NT2/D1 (cell line): ENCODE data around the gene SFXN2.

ENCODE experiments used
- DNase-seq: peaks from one replicate; pipeline ENCODE4 v3.0.0-alpha.2; 2011; ENCODE audit warnings: low read depth, low spot score
- H3K27me3 ChIP-seq: 2 replicates; pipeline ENCODE4 v1.6.0; 2011; ENCODE audit warnings: mild to moderate bottlenecking; ENCODE audit not compliant: insufficient read length, insufficient read depth
- H3K36me3 ChIP-seq: 2 replicates; pipeline ENCODE4 v1.6.1; 2011; ENCODE audit warnings: mild to moderate bottlenecking, low read length, mixed read lengths; ENCODE audit not compliant: insufficient read depth, insufficient read length
- H3K4me1 ChIP-seq: 2 replicates; pipeline ENCODE4 v1.5.1; 2011; ENCODE audit not compliant: insufficient read depth, insufficient read length
- H3K4me3 ChIP-seq: 2 replicates; pipeline ENCODE4 v1.5.1; 2011; ENCODE audit warnings: low read depth; ENCODE audit not compliant: insufficient read length
- H3K9ac ChIP-seq: 2 replicates; pipeline ENCODE4 v1.6.0; 2011; ENCODE audit warnings: low read depth; ENCODE audit not compliant: insufficient read length
- H3K9me3 ChIP-seq: 2 replicates; pipeline ENCODE4 v1.5.1; 2011; ENCODE audit warnings: mild to moderate bottlenecking, low read length; ENCODE audit not compliant: insufficient read depth
- SUZ12 ChIP-seq: IDR thresholded peaks from 2 replicates; pipeline ENCODE4 v1.6.1; 2011; ENCODE audit not compliant: insufficient read length, insufficient read depth; ENCODE audit errors: extremely low read depth
- YY1 ChIP-seq: IDR thresholded peaks from 2 replicates; pipeline ENCODE4 v1.6.1; 2011; ENCODE audit not compliant: insufficient read length, insufficient read depth
- ZNF274 ChIP-seq: IDR thresholded peaks from 2 replicates; pipeline ENCODE4 v1.6.1; 2011; ENCODE audit warnings: mild to moderate bottlenecking, low read depth, low read length

The SFXN2 gene

DNA sequence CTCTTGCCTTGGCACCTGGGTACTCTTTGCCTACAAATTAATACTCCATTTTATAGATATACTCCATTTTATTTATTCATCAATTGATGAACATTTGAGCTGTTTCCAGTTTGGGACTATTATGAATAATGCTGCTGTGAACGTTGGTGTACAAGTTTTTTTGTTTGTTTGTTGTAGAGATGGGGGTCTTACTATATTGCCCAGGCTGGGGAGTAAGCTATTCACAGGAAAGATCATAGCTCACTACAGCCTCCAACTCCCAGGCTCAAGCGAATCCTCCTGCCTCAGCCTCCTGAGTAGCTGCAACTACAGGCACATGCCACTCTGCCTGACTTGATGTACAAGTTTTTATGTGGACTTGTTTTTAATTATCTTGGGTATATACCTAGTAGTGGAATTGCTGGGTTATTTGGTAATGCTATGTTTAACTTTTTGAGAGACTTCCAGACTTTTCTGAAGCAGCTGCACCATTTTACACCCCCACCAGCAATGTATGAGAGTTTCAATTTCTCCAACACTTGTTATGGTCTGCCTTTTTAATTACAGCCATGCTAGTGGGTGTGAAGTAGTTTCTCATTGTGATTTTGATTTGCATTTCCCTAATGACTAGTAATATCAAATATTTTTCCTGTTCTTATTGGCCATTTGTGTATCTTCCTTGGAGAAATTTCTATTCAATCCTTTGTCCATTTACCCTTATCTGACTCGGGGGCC, 45.2 kb downstream of the SFXN2 start:
- no peak for DNase-seq
- H3K27me3 ChIP-seq: no peaks in the 10 kb centered on the region
- H3K4me3 ChIP-seq: no peak overlapping the region
- no peaks in the 10 kb centered on the region for H3K9me3 ChIP-seq
- peaks cover 2% of the 10 kb centered on the region for H3K4me1 ChIP-seq
- no peak overlapping the region for H3K9ac ChIP-seq
- no peaks in the 10 kb centered on the region for H3K36me3 ChIP-seq
- TF ChIP-seq YY1 (no peak), ZNF274 (no peak), SUZ12 (no peak)

DNA sequence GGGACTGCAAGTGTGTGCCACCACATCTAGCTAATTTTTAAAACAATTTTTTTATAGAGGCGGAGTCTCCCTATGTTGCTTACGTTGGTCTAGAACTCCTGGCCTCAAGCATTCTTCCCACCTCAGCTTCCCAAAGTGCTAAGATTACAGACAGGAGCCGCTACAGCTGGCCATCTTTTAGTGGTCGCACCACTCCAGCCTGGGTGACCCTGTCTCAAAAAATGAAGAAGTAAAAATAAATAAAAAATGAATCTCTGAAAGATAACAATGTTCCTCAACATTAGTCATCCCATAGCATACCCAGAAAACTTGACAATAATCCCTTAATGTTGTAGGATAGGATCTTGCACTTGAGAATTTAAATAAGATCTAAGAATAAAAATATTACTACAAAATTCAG, 47.5 kb downstream of the SFXN2 start:
- Histone ChIP-seq H3K9ac (no peak overlapping the region), H3K4me3 (no peak overlapping the region), H3K4me1 (peaks cover 2% of the 10 kb centered on the region), H3K9me3 (no peaks in the 10 kb centered on the region), H3K27me3 (no peaks in the 10 kb centered on the region), H3K36me3 (no peaks in the 10 kb centered on the region)
- no peak for TF ChIP-seq YY1
- no peak for TF ChIP-seq ZNF274
- TF ChIP-seq SUZ12: no peak
- DNase-seq: no peak

DNA sequence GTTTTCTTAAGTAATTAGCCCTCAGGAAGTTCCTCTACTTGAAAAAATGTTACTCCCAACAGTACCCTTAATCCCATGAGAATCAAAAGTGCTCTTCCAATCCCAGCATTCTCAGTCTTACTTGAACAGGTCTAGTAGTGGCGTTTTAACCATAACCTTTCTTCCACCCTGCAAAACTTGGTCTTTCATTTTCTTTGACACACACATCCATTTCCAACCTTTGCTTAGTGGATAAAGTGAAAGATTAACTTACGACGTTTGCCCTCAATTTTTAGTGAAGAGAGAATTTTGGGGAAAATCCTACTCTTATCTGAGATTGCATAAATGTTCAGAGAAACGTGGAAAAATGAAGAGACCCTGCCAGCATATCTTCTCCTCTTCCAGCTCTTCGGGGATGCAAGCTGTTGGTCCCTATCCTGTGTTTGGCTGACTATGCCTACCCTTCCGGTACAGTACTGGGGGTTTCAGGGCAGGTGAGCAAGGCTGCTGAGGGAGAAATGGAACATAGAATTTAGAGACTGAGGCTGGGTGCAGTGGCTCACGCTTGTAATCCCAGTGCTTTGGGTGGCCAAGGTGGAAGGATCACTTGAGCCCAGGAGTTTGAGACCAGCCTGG, 48.1 kb downstream of the SFXN2 start:
- Histone ChIP-seq H3K9me3 (no peaks in the 10 kb centered on the region), H3K36me3 (no peaks in the 10 kb centered on the region), H3K9ac (no peak overlapping the region), H3K27me3 (no peaks in the 10 kb centered on the region), H3K4me3 (no peak overlapping the region), H3K4me1 (no peaks in the 10 kb centered on the region)
- DNase-seq: no peak
- TF ChIP-seq YY1: no peak
- no peak for TF ChIP-seq SUZ12
- no peak for TF ChIP-seq ZNF274

DNA sequence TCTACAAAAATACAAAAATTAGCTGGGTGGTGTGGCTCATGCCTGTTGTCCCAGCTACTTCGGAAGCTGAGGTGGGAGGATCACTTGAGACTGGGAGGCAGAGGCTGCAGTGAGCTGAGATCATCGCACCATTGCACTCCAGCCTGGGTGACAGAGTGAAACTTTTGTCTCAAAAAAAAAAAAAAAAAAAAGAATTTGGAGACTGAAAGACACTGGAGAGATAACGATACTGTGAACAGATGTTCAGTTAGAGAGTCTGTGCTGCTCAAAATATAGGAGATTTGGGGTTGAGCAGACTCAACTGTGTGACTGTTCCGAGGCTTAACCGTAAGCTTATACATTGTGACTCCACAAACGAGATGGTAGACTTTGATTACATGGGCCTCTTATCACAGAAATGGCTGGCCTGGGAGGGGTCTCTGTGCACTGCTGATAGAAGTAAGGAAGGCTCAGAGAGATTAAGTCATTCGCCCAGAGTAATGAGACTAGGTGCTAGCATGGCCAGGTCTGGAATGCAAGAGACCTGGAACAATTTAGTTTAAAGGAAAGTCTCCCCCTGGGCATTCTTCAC, 48.7 kb downstream of the SFXN2 start:
- H3K9me3 ChIP-seq: no peaks in the 10 kb centered on the region
- no peak for DNase-seq
- H3K9ac ChIP-seq: no peak overlapping the region
- no peaks in the 10 kb centered on the region for H3K4me1 ChIP-seq
- no peaks in the 10 kb centered on the region for H3K27me3 ChIP-seq
- no peaks in the 10 kb centered on the region for H3K36me3 ChIP-seq
- TF ChIP-seq SUZ12: no peak
- no peak overlapping the region for H3K4me3 ChIP-seq

- Histone ChIP-seq H3K4me1 (no peaks in the 10 kb centered on the region), H3K27me3 (no peaks in the 10 kb centered on the region), H3K9me3 (no peaks in the 10 kb centered on the region), H3K36me3 (no peaks in the 10 kb centered on the region), H3K4me3 (no peak overlapping the region), H3K9ac (no peak overlapping the region)
- no peak for DNase-seq
- TF ChIP-seq YY1 (no peak), SUZ12 (no peak), ZNF274 (no peak)
These were observed 50.2 kb downstream of the SFXN2 start for GRCh38 chr10:102764470-102765161.

DNA sequence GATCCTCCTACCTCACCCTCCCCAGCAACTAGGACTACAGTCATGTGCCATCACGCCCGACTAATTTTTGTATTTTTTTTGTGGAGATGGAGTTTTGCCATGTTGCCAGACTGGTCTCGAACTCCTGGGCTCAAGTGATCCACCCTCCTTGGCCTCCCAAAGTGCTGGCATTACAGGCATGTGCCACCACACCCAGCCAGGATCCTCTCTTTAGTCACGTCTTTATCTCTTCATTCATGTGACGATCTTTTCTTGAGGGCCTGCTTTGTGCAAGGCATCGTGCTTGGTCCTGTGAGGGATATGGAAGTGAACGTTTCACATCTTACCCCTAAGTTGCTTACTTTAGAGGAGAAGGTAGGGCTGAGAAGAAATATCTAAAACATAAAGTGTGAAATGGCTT, 50.9 kb downstream of the SFXN2 start:
- no peak for DNase-seq
- no peak overlapping the region for H3K4me3 ChIP-seq
- no peaks in the 10 kb centered on the region for H3K36me3 ChIP-seq
- H3K4me1 ChIP-seq: no peaks in the 10 kb centered on the region
- TF ChIP-seq ZNF274 (no peak), YY1 (no peak), SUZ12 (no peak)
- H3K9me3 ChIP-seq: no peaks in the 10 kb centered on the region
- no peaks in the 10 kb centered on the region for H3K27me3 ChIP-seq
- H3K9ac ChIP-seq: no peak overlapping the region
